ENCODE data around the gene ARAP3. TPM values are rescaled to one million over a fixed set of nuclear protein-coding genes. Genes with fewer than 3 reads are reported as not detected.

The ARAP3 gene
- total and polyA plus RNA-seq, 2 donors from 2014 or later (not counting 2 experiments from before 2014, with no cell fraction given): 4.8 to 5.0 TPM

Other genes starting within 250 kb of the ARAP3 start
- 25.0 and 36.1 TPM in 2 replicates for gene PCDHGC3, start 206.3 kb downstream of the ARAP3 start, total RNA-seq
- 22.7 and 34.5 TPM in 2 replicates for gene PCDHGC3, start 206.3 kb downstream of the ARAP3 start, polyA plus RNA-seq
- gene PCDHGC4, start 197.2 kb downstream of the ARAP3 start, total RNA-seq: 0.28 and 0.54 TPM in 2 replicates
- 0.02 and 0.04 TPM in 2 replicates for gene PCDHGC4, start 197.2 kb downstream of the ARAP3 start, polyA plus RNA-seq
- gene PCDHGC5, start 193.1 kb downstream of the ARAP3 start, total RNA-seq: 0.42 and 1.5 TPM in 2 replicates
- gene PCDHGC5, start 193.1 kb downstream of the ARAP3 start, polyA plus RNA-seq: 0.18 and 0.24 TPM in 2 replicates
- gene DIAPH1, start 63.2 kb downstream of the ARAP3 start, total RNA-seq: 146 TPM in 2 replicates
- gene DIAPH1, start 63.2 kb downstream of the ARAP3 start, polyA plus RNA-seq: 118 and 134 TPM in 2 replicates
- gene HDAC3, start 45.4 kb downstream of the ARAP3 start, total RNA-seq: 64.1 and 67.5 TPM in 2 replicates
- gene HDAC3, start 45.4 kb downstream of the ARAP3 start, polyA plus RNA-seq: 65.9 and 71.7 TPM in 2 replicates
- 16.3 and 20.3 TPM in 2 replicates for gene RELL2, start 45.2 kb downstream of the ARAP3 start, total RNA-seq
- 16.7 and 21.5 TPM in 2 replicates for gene RELL2, start 45.2 kb downstream of the ARAP3 start, polyA plus RNA-seq
- gene FCHSD1, start 30.8 kb downstream of the ARAP3 start, total RNA-seq: 13.5 and 14.6 TPM in 2 replicates
- gene FCHSD1, start 30.8 kb downstream of the ARAP3 start, polyA plus RNA-seq: 9.8 and 11.3 TPM in 2 replicates
- gene PCDH1, start 196.2 kb upstream of the ARAP3 start, total RNA-seq: 2.2 and 12.1 TPM in 2 replicates
- gene PCDH1, start 196.2 kb upstream of the ARAP3 start, polyA plus RNA-seq: 1.2 and 7.0 TPM in 2 replicates
- 39.2 and 44.1 TPM in 2 replicates for gene DELE1, start 241.6 kb upstream of the ARAP3 start, total RNA-seq
- 26.3 and 30.0 TPM in 2 replicates for gene DELE1, start 241.6 kb upstream of the ARAP3 start, polyA plus RNA-seq

Data from foreskin keratinocyte (primary cell).